Posterior cingulate gyrus (tissue), 11 donors: ENCODE data around the gene SPAG16.

Experiments used
- DNase-seq, 10 donors: peaks; one replicate each; pipeline versions ENCODE4 v3.0.0 to v3.0.0-alpha.2; 2020 to 2021; ENCODE audit warnings: mixed read lengths in 3 of 10
- intact Hi-C: fragments of 100-400 bp; cut with DNase I; formaldehyde crosslinking; loops from one replicate; pipeline ENCODE4 v1.15.1; 2023

Gene SPAG16

GRCh38 chr2:214410918-214411554, 1126.8 kb downstream of the SPAG16 start, which contains the start of gene VWC2L:
Gene VWC2L, plus strand, starts transcription at chr2:214411054. Its CDS starts 3,140 bp downstream, at chr2:214414194.
- DNase-seq: peak; percentile 77 to 97 (median 86)
- intact Hi-C loops: loop anchor here (10.0 kb wide), 1 partner anchor 164 kb away; no protein-coding TSS in a partner anchor

GRCh38 chr2:214412679-214413078, 1128.4 kb downstream of the SPAG16 start:
- no peak for DNase-seq
- intact Hi-C loops: loop anchor here (10.0 kb wide), 1 partner anchor 162 kb away; no protein-coding TSS in a partner anchor

- DNase-seq: no peak
- intact Hi-C loops: no loop called here
Observed at GRCh38 chr2:214436470-214436869, 1152.2 kb downstream of the SPAG16 start.

- intact Hi-C loops: no loop called here
Observed at GRCh38 chr2:214450118-214450894, 1166.0 kb downstream of the SPAG16 start.

GRCh38 chr2:214451516-214452275, 1167.4 kb downstream of the SPAG16 start:
- no peak for DNase-seq
- intact Hi-C loops: no loop called here

More at GRCh38 chr2:214450118-214450894, 1166.0 kb downstream of the SPAG16 start:
- DNase-seq: no peak
